Measurements from ENCODE around the gene DCUN1D1. TPM values are rescaled to one million over a fixed set of nuclear protein-coding genes. Genes with fewer than 3 reads are reported as not detected.

The DCUN1D1 gene
- total RNA-seq, 2 donors from 2014 or later, result 13.4 to 26.6 TPM

DNA sequence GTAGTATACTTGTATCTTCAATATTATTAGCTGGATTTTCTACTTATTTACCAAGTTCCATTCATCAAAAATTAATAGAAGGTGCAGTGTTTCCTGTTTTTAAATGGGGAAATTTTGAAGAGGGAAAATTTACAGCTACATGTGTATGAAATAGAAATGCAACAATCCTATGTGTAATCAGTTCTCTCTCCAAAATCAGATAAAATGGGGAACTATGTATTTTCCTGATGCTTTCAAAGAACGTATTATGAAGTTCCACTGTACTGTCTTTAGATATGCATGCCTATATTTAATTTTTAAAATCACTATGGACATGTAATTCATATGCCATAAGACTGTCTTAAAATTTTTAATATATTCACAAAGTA is 43.4 kb downstream of the DCUN1D1 start:
- no peaks in the 10 kb centered on the region for H3K4me1 ChIP-seq (ENCODE audit: control insufficient read depth in 1 of 2, low read depth in 2 of 2)
- H3K9me3 ChIP-seq, result peaks cover 6% of the 10 kb centered on the region
- no peak for DNase-seq (ENCODE audit: low spot score)
- ATAC-seq (ENCODE audit: insufficient number of reproducible peaks, low FRiP score, low read depth), result no peak
- TF ChIP-seq, protein P1, sequence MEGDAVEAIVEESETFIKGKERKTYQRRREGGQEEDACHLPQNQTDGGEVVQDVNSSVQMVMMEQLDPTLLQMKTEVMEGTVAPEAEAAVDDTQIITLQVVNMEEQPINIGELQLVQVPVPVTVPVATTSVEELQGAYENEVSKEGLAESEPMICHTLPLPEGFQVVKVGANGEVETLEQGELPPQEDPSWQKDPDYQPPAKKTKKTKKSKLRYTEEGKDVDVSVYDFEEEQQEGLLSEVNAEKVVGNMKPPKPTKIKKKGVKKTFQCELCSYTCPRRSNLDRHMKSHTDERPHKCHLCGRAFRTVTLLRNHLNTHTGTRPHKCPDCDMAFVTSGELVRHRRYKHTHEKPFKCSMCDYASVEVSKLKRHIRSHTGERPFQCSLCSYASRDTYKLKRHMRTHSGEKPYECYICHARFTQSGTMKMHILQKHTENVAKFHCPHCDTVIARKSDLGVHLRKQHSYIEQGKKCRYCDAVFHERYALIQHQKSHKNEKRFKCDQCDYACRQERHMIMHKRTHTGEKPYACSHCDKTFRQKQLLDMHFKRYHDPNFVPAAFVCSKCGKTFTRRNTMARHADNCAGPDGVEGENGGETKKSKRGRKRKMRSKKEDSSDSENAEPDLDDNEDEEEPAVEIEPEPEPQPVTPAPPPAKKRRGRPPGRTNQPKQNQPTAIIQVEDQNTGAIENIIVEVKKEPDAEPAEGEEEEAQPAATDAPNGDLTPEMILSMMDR (IDR thresholded peaks at IDR 0.05), result no peak
- H3K4me3 ChIP-seq, result no peak overlapping the region
- H3K27ac ChIP-seq, result no peak overlapping the region
- H3K36me3 ChIP-seq, result no peaks in the 10 kb centered on the region
- no peaks in the 10 kb centered on the region for H3K27me3 ChIP-seq (replicated peaks; ENCODE audit: insufficient read depth)

DNA sequence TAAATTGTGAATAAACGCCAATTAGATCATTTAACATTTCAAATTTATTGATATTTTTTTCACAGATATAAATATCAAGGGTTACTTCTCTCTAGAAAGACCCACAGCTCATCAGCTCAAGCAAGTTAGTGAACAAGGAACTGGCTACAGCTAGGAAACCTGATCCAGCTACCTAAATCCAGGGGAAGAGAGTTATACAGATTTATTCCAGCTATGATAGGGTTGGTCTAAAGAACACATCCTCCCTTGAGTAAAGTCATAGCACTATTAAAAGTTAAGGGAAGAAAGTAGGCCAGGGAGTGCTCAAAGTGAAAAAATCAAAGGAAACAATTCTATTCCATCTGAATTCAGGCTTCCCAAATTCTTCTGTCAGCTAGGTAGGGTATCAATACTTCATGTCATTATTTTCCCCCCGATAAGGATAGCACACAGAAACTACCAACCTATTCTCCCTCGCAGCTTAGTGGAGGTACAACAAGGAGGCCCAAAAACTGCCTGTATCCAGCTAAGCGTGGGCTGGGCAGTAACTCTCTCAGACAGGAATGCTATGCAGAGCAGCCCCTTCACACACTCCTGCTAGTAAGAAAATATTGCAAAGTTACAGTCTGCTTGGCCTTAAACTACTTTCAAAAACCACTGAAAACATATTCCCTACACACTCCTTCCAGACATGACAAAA is 44.0 kb downstream of the DCUN1D1 start:
- Histone ChIP-seq H3K27me3 (replicated peaks; ENCODE audit: insufficient read depth) (no peaks in the 10 kb centered on the region), H3K9me3 (peaks cover 6% of the 10 kb centered on the region), H3K36me3 (no peaks in the 10 kb centered on the region), H3K27ac (no peak overlapping the region), H3K4me1 (ENCODE audit: control insufficient read depth in 1 of 2, low read depth in 2 of 2) (no peaks in the 10 kb centered on the region), H3K4me3 (no peak overlapping the region)
- ATAC-seq (ENCODE audit: insufficient number of reproducible peaks, low FRiP score, low read depth) (no peak), DNase-seq (ENCODE audit: low spot score) (no peak)
- TF ChIP-seq, protein P1 (IDR thresholded peaks at IDR 0.05), result no peak

DNA sequence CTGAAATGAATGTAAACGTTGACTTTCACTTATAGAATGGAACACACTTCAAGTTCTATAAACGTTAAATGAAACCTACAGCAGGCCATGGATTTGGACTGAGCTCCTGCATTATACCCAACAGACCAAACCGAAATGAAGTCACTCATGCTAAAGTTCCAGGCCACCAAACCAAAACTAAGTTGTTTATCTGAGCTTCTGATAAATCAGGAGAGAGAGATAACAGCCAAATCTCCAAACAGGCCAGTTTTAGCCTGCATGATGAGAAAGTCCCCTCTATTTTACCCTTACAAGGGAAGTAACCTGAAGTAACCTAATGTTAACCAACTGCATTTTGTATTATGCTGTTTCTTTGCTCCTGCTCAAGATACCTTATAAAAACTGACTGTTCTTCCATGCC is 44.5 kb downstream of the DCUN1D1 start:
- Histone ChIP-seq H3K36me3 (no peaks in the 10 kb centered on the region), H3K9me3 (peaks cover 6% of the 10 kb centered on the region), H3K27me3 (replicated peaks; ENCODE audit: insufficient read depth) (no peaks in the 10 kb centered on the region), H3K4me1 (ENCODE audit: control insufficient read depth in 1 of 2, low read depth in 2 of 2) (no peaks in the 10 kb centered on the region), H3K4me3 (no peak overlapping the region), H3K27ac (no peak overlapping the region)
- TF ChIP-seq, protein P1 (IDR thresholded peaks at IDR 0.05), result no peak
- DNase-seq (ENCODE audit: low spot score), result no peak
- ATAC-seq (ENCODE audit: insufficient number of reproducible peaks, low FRiP score, low read depth), result no peak

DNA sequence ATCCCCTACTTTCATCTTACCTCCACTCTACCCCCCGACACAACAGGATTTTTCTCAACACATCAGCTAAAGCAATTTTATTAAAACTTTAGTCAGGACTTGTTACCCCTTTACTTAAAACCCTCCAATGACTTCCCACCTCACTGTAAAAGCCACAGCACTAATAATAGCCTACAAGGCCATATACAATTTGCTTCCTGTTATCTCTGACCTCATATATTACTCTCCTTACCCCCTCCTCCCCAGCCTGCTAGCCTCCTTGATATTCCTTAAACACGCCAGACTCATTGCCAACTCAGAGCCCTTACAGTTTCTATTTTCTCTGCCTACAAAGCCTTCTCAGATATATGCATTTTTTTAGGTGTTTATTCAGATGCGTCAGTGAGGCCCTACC is 54.4 kb downstream of the DCUN1D1 start:
- Histone ChIP-seq H3K4me3 (no peak overlapping the region), H3K36me3 (no peaks in the 10 kb centered on the region), H3K9me3 (no peaks in the 10 kb centered on the region), H3K4me1 (ENCODE audit: control insufficient read depth in 1 of 2, low read depth in 2 of 2) (peaks cover 3 to 8% of the 10 kb centered on the region in 2 donors), H3K27ac (no peak overlapping the region), H3K27me3 (replicated peaks; ENCODE audit: insufficient read depth) (no peaks in the 10 kb centered on the region)
- no peak for DNase-seq (ENCODE audit: low spot score)
- TF ChIP-seq, protein P1 (IDR thresholded peaks at IDR 0.05), result no peak
- no peak for ATAC-seq (ENCODE audit: insufficient number of reproducible peaks, low FRiP score, low read depth)

DNA sequence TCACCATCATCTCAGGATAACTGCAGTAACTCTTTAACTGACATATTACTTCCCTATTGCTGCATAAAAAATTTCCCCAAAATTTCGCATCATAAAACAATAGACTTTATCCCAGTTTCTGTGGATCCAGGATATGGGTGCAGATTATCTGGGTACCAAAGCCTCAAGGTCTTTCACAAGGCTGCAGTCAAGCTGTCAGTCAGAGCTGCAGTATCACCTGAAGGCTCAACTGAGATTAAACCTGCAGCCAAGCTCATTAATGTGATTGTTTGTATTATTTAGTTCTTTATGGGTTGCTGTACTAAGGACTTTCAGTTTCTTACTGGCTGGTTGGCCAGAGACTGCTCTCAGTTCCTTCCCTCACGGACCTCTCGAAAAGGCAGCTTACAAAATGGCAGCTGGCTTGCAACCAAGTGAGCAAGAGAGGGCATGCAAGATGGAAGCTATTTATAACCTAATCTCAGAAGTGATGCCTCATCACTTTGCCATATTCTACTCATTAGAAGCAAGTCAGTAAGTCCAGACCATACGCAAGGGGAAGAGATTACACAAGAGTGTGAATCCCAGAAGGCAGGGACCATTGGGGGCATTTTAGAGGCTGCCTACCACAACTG is 54.9 kb downstream of the DCUN1D1 start:
- ATAC-seq (ENCODE audit: insufficient number of reproducible peaks, low FRiP score, low read depth), result no peak
- Histone ChIP-seq H3K27ac (no peak overlapping the region), H3K4me1 (ENCODE audit: control insufficient read depth in 1 of 2, low read depth in 2 of 2) (peaks cover 3 to 8% of the 10 kb centered on the region in 2 donors), H3K4me3 (no peak overlapping the region), H3K27me3 (replicated peaks; ENCODE audit: insufficient read depth) (no peaks in the 10 kb centered on the region), H3K36me3 (no peaks in the 10 kb centered on the region), H3K9me3 (no peaks in the 10 kb centered on the region)
- no peak for DNase-seq (ENCODE audit: low spot score)
- TF ChIP-seq, protein P1 (IDR thresholded peaks at IDR 0.05), result no peak
